Measurements from ENCODE around the gene BNIP3. TPM values are rescaled to one million over a fixed set of nuclear protein-coding genes. Genes with fewer than 3 reads are reported as not detected.

Gene BNIP3
- total and polyA plus RNA-seq, 2 of the 8 experiments (the other 6 are each of a cell fraction or from before 2014, with no cell fraction given), result 25.8 to 58.9 TPM

- TF ChIP-seq, protein P1, sequence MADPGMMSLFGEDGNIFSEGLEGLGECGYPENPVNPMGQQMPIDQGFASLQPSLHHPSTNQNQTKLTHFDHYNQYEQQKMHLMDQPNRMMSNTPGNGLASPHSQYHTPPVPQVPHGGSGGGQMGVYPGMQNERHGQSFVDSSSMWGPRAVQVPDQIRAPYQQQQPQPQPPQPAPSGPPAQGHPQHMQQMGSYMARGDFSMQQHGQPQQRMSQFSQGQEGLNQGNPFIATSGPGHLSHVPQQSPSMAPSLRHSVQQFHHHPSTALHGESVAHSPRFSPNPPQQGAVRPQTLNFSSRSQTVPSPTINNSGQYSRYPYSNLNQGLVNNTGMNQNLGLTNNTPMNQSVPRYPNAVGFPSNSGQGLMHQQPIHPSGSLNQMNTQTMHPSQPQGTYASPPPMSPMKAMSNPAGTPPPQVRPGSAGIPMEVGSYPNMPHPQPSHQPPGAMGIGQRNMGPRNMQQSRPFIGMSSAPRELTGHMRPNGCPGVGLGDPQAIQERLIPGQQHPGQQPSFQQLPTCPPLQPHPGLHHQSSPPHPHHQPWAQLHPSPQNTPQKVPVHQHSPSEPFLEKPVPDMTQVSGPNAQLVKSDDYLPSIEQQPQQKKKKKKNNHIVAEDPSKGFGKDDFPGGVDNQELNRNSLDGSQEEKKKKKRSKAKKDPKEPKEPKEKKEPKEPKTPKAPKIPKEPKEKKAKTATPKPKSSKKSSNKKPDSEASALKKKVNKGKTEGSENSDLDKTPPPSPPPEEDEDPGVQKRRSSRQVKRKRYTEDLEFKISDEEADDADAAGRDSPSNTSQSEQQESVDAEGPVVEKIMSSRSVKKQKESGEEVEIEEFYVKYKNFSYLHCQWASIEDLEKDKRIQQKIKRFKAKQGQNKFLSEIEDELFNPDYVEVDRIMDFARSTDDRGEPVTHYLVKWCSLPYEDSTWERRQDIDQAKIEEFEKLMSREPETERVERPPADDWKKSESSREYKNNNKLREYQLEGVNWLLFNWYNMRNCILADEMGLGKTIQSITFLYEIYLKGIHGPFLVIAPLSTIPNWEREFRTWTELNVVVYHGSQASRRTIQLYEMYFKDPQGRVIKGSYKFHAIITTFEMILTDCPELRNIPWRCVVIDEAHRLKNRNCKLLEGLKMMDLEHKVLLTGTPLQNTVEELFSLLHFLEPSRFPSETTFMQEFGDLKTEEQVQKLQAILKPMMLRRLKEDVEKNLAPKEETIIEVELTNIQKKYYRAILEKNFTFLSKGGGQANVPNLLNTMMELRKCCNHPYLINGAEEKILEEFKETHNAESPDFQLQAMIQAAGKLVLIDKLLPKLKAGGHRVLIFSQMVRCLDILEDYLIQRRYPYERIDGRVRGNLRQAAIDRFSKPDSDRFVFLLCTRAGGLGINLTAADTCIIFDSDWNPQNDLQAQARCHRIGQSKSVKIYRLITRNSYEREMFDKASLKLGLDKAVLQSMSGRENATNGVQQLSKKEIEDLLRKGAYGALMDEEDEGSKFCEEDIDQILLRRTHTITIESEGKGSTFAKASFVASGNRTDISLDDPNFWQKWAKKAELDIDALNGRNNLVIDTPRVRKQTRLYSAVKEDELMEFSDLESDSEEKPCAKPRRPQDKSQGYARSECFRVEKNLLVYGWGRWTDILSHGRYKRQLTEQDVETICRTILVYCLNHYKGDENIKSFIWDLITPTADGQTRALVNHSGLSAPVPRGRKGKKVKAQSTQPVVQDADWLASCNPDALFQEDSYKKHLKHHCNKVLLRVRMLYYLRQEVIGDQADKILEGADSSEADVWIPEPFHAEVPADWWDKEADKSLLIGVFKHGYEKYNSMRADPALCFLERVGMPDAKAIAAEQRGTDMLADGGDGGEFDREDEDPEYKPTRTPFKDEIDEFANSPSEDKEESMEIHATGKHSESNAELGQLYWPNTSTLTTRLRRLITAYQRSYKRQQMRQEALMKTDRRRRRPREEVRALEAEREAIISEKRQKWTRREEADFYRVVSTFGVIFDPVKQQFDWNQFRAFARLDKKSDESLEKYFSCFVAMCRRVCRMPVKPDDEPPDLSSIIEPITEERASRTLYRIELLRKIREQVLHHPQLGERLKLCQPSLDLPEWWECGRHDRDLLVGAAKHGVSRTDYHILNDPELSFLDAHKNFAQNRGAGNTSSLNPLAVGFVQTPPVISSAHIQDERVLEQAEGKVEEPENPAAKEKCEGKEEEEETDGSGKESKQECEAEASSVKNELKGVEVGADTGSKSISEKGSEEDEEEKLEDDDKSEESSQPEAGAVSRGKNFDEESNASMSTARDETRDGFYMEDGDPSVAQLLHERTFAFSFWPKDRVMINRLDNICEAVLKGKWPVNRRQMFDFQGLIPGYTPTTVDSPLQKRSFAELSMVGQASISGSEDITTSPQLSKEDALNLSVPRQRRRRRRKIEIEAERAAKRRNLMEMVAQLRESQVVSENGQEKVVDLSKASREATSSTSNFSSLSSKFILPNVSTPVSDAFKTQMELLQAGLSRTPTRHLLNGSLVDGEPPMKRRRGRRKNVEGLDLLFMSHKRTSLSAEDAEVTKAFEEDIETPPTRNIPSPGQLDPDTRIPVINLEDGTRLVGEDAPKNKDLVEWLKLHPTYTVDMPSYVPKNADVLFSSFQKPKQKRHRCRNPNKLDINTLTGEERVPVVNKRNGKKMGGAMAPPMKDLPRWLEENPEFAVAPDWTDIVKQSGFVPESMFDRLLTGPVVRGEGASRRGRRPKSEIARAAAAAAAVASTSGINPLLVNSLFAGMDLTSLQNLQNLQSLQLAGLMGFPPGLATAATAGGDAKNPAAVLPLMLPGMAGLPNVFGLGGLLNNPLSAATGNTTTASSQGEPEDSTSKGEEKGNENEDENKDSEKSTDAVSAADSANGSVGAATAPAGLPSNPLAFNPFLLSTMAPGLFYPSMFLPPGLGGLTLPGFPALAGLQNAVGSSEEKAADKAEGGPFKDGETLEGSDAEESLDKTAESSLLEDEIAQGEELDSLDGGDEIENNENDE (IDR thresholded peaks at IDR 0.05; ENCODE audit: insufficient replicate concordance, low read length), result no peak
- TF ChIP-seq RNF2 (IDR thresholded peaks at IDR 0.05; ENCODE audit: borderline replicate concordance, low read depth, low read length, missing control alignments, poor library complexity, severe bottlenecking), result no peak
Observed at GRCh38 chr10:131991726-131992125, 10.0 kb upstream of the BNIP3 start (continued).
